Ishikawa (cell line): ENCODE data around the gene GABRA6.

Source experiments
- EGR1 ChIP-seq: IDR thresholded peaks from 2 replicates; pipeline ENCODE4 v1.6.1; 2012
- EP300 ChIP-seq: IDR thresholded peaks from 2 replicates; pipeline ENCODE4 v1.6.1; 2012; ENCODE audit warnings: borderline replicate concordance
- FOXM1 ChIP-seq: IDR thresholded peaks from 2 replicates; pipeline ENCODE4 v1.6.1; 2012; ENCODE audit warnings: low read depth, borderline replicate concordance
- MAX ChIP-seq: IDR thresholded peaks from 2 replicates; pipeline ENCODE4 v1.6.1; 2012
- RAD21 ChIP-seq: IDR thresholded peaks from 2 replicates; pipeline ENCODE4 v1.6.1; 2012; ENCODE audit warnings: low read depth
- REST ChIP-seq: IDR thresholded peaks from 2 replicates; pipeline ENCODE4 v1.6.1; 2012; ENCODE audit warnings: low read depth, mild to moderate bottlenecking
- TAF1 ChIP-seq: IDR thresholded peaks from 2 replicates; pipeline ENCODE4 v1.6.1; 2012; ENCODE audit warnings: low read depth, mild to moderate bottlenecking
- TCF12 ChIP-seq: IDR thresholded peaks from 2 replicates; pipeline ENCODE4 v1.6.1; 2012; ENCODE audit warnings: low read depth
- YY1 ChIP-seq: IDR thresholded peaks from 2 replicates; pipeline ENCODE4 v1.6.1; 2012; ENCODE audit warnings: low read depth
- TF ChIP-seq, protein P1 (sequence below): IDR thresholded peaks from 2 replicates; pipeline ENCODE4 v1.6.1; 2012

DNA sequence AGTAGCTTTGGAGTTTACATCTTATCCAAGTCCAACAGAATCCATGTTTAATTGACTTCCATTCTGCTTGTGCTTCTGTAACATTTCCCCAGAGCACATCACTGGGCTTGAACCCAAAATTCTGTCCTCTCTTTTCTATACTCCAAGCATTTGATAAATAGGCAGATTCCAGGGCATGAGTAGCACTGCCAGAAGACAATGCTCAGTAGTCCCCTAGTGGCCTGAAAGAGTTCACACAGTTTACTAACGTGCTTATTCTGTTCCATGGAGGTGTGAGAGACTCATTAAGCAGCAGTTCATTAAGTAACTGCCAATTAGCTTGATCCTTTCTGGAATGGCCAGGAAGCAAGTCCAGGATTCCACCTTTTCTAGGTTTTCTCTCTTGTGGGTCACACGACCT lies 9.4 kb upstream of the GABRA6 start:
- TF ChIP-seq TCF12 = no peak
- TF ChIP-seq TAF1 = no peak
- no peak for TF ChIP-seq EP300
- no peak for TF ChIP-seq REST
- TF ChIP-seq MAX = no peak
- TF ChIP-seq RAD21 = peak; percentile 28
- TF ChIP-seq EGR1 = no peak
- no peak for TF ChIP-seq FOXM1
- no peak for TF ChIP-seq YY1
- TF ChIP-seq, protein P1, sequence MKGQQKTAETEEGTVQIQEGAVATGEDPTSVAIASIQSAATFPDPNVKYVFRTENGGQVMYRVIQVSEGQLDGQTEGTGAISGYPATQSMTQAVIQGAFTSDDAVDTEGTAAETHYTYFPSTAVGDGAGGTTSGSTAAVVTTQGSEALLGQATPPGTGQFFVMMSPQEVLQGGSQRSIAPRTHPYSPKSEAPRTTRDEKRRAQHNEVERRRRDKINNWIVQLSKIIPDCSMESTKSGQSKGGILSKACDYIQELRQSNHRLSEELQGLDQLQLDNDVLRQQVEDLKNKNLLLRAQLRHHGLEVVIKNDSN = no peak
